C4-2B (cell line): ENCODE data around the gene ALDH1A2.

Source experiments
- ZFX ChIP-seq: fragments of 450-650 bp; IDR thresholded peaks from 2 replicates; pipeline ENCODE4 v1.6.1; 2017
- TF ChIP-seq, protein P1 (sequence below): fragments of 450-650 bp; conservative IDR thresholded peaks from 2 replicates; pipeline ENCODE4 v1.5.1; 2017; ENCODE audit warnings: mild to moderate bottlenecking

GRCh38 chr15:58103482-58103881 lies 38.0 kb upstream of the ALDH1A2 start:
- TF ChIP-seq, protein P1, sequence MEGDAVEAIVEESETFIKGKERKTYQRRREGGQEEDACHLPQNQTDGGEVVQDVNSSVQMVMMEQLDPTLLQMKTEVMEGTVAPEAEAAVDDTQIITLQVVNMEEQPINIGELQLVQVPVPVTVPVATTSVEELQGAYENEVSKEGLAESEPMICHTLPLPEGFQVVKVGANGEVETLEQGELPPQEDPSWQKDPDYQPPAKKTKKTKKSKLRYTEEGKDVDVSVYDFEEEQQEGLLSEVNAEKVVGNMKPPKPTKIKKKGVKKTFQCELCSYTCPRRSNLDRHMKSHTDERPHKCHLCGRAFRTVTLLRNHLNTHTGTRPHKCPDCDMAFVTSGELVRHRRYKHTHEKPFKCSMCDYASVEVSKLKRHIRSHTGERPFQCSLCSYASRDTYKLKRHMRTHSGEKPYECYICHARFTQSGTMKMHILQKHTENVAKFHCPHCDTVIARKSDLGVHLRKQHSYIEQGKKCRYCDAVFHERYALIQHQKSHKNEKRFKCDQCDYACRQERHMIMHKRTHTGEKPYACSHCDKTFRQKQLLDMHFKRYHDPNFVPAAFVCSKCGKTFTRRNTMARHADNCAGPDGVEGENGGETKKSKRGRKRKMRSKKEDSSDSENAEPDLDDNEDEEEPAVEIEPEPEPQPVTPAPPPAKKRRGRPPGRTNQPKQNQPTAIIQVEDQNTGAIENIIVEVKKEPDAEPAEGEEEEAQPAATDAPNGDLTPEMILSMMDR = no peak
- no peak for TF ChIP-seq ZFX
